ENCODE data around the gene TSC22D2. TPM values are rescaled to one million over a fixed set of nuclear protein-coding genes. Genes with fewer than 3 reads are reported as not detected.

The TSC22D2 gene
- total RNA-seq, 4 donors from 2014 or later = 13.0 to 60.4 (median 16.7) TPM

DNA sequence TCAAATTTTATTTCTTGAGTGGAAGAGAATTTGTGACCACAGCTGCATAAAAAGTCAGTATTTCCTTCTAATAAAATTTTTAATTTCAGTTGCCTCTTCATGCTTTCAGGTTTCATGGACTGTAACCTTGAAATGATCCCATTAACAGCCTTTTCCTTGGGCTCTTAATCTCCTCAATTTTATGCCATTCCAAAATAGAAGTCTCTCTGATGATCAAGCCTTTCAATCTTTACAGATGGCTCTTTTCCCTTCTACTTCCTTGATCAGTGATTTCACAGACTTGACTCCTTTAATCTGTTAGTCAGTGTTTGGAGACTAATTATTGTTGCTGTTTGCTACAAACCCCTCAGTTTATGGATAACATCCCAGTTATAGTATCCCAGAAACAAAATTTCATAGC lies 11.9 kb downstream of the TSC22D2 start:
- intact Hi-C loops (cut with DNase I; ENCODE audit: low total_unique reads) = loop anchor here (10.0 kb wide), 2 partner anchors 75 to 195 kb away; no protein-coding TSS in a partner anchor
- TF ChIP-seq, protein P1, sequence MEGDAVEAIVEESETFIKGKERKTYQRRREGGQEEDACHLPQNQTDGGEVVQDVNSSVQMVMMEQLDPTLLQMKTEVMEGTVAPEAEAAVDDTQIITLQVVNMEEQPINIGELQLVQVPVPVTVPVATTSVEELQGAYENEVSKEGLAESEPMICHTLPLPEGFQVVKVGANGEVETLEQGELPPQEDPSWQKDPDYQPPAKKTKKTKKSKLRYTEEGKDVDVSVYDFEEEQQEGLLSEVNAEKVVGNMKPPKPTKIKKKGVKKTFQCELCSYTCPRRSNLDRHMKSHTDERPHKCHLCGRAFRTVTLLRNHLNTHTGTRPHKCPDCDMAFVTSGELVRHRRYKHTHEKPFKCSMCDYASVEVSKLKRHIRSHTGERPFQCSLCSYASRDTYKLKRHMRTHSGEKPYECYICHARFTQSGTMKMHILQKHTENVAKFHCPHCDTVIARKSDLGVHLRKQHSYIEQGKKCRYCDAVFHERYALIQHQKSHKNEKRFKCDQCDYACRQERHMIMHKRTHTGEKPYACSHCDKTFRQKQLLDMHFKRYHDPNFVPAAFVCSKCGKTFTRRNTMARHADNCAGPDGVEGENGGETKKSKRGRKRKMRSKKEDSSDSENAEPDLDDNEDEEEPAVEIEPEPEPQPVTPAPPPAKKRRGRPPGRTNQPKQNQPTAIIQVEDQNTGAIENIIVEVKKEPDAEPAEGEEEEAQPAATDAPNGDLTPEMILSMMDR (IDR thresholded peaks at IDR 0.05) = no peak
- TF ChIP-seq POLR2A (IDR thresholded peaks at IDR 0.05) = no peak
- H3K4me3 ChIP-seq (ENCODE audit: low read depth, poor library complexity, severe bottlenecking) = no peak overlapping the region
- no peak for DNase-seq (ENCODE audit: low spot score in 2 of 2)

DNA sequence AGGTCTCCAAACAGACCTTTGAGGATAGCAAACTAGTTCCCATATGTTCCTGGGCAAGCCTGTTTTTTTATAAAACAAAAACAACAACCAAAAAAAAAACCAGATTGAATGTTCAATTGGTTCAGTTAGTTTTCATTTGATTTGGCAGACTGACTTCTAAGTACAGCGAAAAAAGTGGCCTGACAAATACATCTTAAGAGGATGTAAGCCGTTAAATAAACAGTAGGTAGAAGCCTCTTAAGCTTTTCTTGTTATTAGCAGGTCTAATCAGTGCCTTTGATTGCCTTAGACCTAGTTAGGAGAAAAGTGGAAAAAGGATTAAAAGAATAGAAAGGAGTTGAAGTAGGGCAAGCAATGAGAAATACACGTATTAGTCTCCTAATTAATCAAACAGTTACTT lies 13.2 kb downstream of the TSC22D2 start:
- WGBS, 2 donors = 62 to 63% methylated on average over 3 of the region's 3 CpGs
- intact Hi-C loops (cut with DNase I; ENCODE audit: low total_unique reads) = loop anchor here (10.0 kb wide), 1 partner anchor 196 kb away; no protein-coding TSS in a partner anchor
- no peak for DNase-seq (ENCODE audit: low spot score in 2 of 2)

DNA sequence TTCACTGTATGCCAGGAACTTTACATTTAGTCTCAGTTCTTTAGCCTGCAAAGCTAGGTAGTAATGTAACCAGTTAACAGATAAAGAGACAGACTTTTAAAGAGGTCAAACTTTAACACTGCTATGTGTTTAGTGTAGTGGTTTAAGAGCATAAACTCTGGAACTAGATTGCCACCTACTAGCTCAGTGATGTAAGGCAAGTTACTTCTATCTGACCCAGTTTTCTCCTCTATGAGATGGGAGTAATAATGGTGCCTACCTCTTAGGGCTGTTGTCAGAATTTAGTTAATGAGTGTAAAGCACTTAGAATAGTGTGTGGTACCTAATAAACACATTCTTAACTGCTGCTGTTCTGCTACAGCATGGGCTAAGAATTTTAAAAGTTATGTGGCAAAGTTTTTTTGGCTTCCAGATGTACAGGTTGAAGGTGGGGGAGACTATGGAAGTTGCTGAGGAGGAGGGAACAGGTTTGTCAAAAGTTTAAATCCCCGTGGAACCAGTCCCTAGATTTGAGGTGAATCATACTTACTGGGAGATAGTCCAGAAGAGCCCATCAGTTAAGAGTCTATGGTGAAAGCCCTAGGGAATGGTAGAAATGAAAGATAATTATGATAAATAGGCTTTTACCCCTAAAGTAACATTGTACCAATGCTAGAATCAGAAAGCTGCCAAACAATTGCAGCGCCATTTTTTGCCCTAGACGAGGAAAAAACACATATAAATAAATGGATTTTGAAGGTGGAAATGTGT lies 13.9 kb downstream of the TSC22D2 start:
- intact Hi-C loops (cut with DNase I; ENCODE audit: low total_unique reads) = loop anchor here (10.0 kb wide), 1 partner anchor 197 kb away; no protein-coding TSS in a partner anchor
- DNase-seq (ENCODE audit: low spot score in 2 of 2) = no peak
- H3K4me3 ChIP-seq (ENCODE audit: low read depth, poor library complexity, severe bottlenecking) = no peak overlapping the region
- TF ChIP-seq, protein P1 (IDR thresholded peaks at IDR 0.05) = no peak
- no peak for TF ChIP-seq POLR2A (IDR thresholded peaks at IDR 0.05)
- 42 to 52% methylated on average over 3 of the region's 3 CpGs for WGBS, 2 donors

More for the DNA sequence above, 13.2 kb downstream of the TSC22D2 start:
- H3K4me3 ChIP-seq (ENCODE audit: low read depth, poor library complexity, severe bottlenecking) = no peak overlapping the region
- TF ChIP-seq, protein P1 (IDR thresholded peaks at IDR 0.05) = no peak
- TF ChIP-seq POLR2A (IDR thresholded peaks at IDR 0.05) = no peak

DNA sequence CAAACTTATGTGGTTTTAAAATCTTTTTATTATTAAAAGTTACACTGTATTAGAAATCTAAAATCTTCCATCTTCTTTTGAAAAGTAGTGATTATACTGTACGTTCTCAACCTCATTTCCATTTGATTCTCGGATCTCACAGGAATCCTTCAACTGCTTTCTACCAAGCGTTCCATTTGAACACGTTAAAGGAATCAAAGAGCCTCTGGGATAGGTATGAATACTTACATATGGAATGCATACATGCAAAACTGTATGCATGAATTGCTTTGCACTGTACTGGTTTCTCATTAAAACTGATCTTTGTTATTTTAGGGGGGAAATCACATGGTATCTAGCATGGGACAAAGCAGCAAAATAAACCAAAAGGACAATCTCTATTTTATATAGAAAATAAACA lies 14.8 kb downstream of the TSC22D2 start:
- TF ChIP-seq POLR2A (IDR thresholded peaks at IDR 0.05) = no peak
- intact Hi-C loops (cut with DNase I; ENCODE audit: low total_unique reads) = loop anchor here (10.0 kb wide), 1 partner anchor 198 kb away; no protein-coding TSS in a partner anchor
- WGBS, 2 donors = 76 to 81% methylated on average over 4 of the region's 4 CpGs
- no peak for DNase-seq (ENCODE audit: low spot score in 2 of 2)
- no peak overlapping the region for H3K4me3 ChIP-seq (ENCODE audit: low read depth, poor library complexity, severe bottlenecking)

DNA sequence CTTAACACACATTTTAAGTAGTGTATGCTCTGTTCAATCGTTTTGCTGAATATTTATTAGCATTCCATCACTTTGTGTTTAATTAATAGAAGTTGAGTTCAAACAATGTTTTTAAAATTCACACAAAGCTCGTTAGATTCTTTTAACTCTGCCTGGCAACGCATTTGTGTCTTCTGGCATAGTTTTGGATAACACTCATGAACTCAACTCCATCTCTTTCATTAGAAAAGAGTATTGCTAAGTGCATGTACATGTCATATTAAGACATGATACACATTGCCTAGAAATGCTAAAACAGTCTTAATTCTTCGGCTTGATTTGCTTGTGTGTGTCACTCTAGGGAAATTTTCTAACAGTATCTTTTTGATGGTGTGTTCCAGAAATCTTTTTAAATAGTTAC lies 15.7 kb downstream of the TSC22D2 start:
- intact Hi-C loops (cut with DNase I; ENCODE audit: low total_unique reads) = loop anchor here (10.0 kb wide), 1 partner anchor 199 kb away; no protein-coding TSS in a partner anchor
- no peak for TF ChIP-seq POLR2A (IDR thresholded peaks at IDR 0.05)
- TF ChIP-seq, protein P1 (IDR thresholded peaks at IDR 0.05) = no peak
- 63 to 70% methylated on average over 4 of the region's 4 CpGs for WGBS, 2 donors
- no peak overlapping the region for H3K4me3 ChIP-seq (ENCODE audit: low read depth, poor library complexity, severe bottlenecking)
- no peak for DNase-seq (ENCODE audit: low spot score in 2 of 2)

DNA sequence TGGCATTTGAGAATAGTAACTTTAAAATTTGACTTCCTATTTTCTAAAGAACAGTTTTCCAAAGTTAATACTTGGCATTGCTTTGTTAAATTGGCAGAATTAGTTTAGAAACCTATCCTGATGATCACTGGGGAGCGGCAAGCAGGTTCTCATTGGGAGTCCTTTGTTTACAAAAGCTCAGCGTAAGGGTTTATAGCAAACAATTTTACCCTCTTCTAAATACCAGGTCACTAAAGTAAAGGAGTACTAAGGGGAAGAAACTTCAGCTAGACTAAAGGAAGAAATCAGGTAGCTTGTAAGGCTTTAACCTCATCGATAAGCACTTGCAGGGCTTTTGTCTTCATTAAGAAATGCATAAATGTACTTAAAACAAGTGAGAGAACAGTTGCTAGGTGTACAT lies 18.2 kb downstream of the TSC22D2 start:
- no peak for DNase-seq (ENCODE audit: low spot score in 2 of 2)
- H3K4me3 ChIP-seq (ENCODE audit: low read depth, poor library complexity, severe bottlenecking) = no peak overlapping the region
- TF ChIP-seq, protein P1 (IDR thresholded peaks at IDR 0.05) = no peak
- TF ChIP-seq POLR2A (IDR thresholded peaks at IDR 0.05) = no peak
- WGBS, 2 donors = 90 to 93% methylated on average over 3 of the region's 3 CpGs
- intact Hi-C loops (cut with DNase I; ENCODE audit: low total_unique reads) = loop anchor here (5.0 to 10.0 kb wide), 2 partner anchors 36 to 201 kb away; no protein-coding TSS in a partner anchor
